ENCODE data around the gene SLC7A9. TPM values are rescaled to one million over a fixed set of nuclear protein-coding genes. Genes with fewer than 3 reads are reported as not detected.

Gene SLC7A9
- total RNA-seq, 4 donors from 2014 or later: 0.96 TPM; not detected in 3

GRCh38 chr19:32817569-32818476, 51.7 kb downstream of the SLC7A9 start:
- Histone ChIP-seq H3K36me3 (no peaks in the 10 kb centered on the region), H3K4me3 (no peak overlapping the region), H3K4me1 (no peaks in the 10 kb centered on the region), H3K27me3 (peaks cover 40% of the 10 kb centered on the region), H3K27ac (no peak overlapping the region), H3K9me3 (no peaks in the 10 kb centered on the region)
- TF ChIP-seq EP300 (IDR thresholded peaks at IDR 0.05): no peak
- no peak for TF ChIP-seq POLR2A (IDR thresholded peaks at IDR 0.05)
- no peak for TF ChIP-seq POLR2AphosphoS5 (IDR thresholded peaks at IDR 0.05)
- TF ChIP-seq, protein P1, sequence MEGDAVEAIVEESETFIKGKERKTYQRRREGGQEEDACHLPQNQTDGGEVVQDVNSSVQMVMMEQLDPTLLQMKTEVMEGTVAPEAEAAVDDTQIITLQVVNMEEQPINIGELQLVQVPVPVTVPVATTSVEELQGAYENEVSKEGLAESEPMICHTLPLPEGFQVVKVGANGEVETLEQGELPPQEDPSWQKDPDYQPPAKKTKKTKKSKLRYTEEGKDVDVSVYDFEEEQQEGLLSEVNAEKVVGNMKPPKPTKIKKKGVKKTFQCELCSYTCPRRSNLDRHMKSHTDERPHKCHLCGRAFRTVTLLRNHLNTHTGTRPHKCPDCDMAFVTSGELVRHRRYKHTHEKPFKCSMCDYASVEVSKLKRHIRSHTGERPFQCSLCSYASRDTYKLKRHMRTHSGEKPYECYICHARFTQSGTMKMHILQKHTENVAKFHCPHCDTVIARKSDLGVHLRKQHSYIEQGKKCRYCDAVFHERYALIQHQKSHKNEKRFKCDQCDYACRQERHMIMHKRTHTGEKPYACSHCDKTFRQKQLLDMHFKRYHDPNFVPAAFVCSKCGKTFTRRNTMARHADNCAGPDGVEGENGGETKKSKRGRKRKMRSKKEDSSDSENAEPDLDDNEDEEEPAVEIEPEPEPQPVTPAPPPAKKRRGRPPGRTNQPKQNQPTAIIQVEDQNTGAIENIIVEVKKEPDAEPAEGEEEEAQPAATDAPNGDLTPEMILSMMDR (IDR thresholded peaks at IDR 0.05): no peak
- ATAC-seq: no peak
- WGBS, 2 donors (ENCODE audit: low coverage in 1 of 2): 88 to 91% methylated on average over 7 to 12 of the region's 17 CpGs

DNA sequence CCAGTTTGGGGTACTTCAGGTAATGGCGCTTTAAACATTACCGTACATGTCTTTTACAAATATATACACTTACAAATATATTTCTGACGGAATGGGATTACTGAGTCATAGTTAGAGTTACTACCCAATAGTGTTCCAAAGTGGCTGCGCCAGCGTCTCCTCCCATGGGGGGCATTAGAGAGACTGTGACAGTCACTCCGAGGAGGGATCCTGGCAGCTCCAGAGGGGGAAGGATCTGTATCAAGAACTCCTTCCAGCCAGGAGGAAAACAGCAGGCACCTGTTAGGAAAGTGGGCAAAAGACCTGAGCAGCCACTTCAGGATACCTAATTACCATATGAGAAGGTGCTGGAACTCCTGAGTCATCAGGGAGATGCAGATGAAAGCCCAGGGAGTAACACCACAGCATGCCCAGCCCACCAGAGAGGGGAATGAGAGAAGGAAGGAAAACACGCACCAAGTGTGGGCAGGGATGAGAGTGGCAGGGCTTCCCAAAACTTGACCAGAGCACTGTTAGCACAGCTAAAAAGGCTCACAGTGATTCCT, 52.9 kb downstream of the SLC7A9 start:
- Histone ChIP-seq H3K27ac (no peak overlapping the region), H3K4me1 (no peaks in the 10 kb centered on the region), H3K36me3 (no peaks in the 10 kb centered on the region), H3K27me3 (peaks cover 28% of the 10 kb centered on the region), H3K4me3 (no peak overlapping the region), H3K9me3 (no peaks in the 10 kb centered on the region)
- WGBS, 2 donors (ENCODE audit: low coverage in 1 of 2): 52 to 57% methylated on average over 6 of the region's 7 CpGs
- TF ChIP-seq POLR2AphosphoS5 (IDR thresholded peaks at IDR 0.05): no peak
- TF ChIP-seq EP300 (IDR thresholded peaks at IDR 0.05): no peak
- TF ChIP-seq POLR2A (IDR thresholded peaks at IDR 0.05): no peak
- TF ChIP-seq, protein P1 (IDR thresholded peaks at IDR 0.05): no peak
- ATAC-seq: no peak

- Histone ChIP-seq H3K4me1 (no peaks in the 10 kb centered on the region), H3K4me3 (no peak overlapping the region), H3K27ac (no peak overlapping the region), H3K9me3 (no peaks in the 10 kb centered on the region), H3K27me3 (peaks cover 14% of the 10 kb centered on the region), H3K36me3 (no peaks in the 10 kb centered on the region)
- TF ChIP-seq POLR2A (IDR thresholded peaks at IDR 0.05) (no peak), POLR2AphosphoS5 (IDR thresholded peaks at IDR 0.05) (no peak), EP300 (IDR thresholded peaks at IDR 0.05) (no peak)
- TF ChIP-seq, protein P1 (IDR thresholded peaks at IDR 0.05): no peak
- 62 to 63% methylated on average over 5 to 6 of the region's 6 CpGs for WGBS, 2 donors (ENCODE audit: low coverage in 1 of 2)
- no peak for ATAC-seq
Observed at GRCh38 chr19:32814624-32815023, 54.9 kb downstream of the SLC7A9 start.

- 49 to 57% methylated on average over 12 of the region's 15 CpGs for WGBS, 2 donors (ENCODE audit: low coverage in 1 of 2)
- Histone ChIP-seq H3K4me1 (no peaks in the 10 kb centered on the region), H3K36me3 (no peaks in the 10 kb centered on the region), H3K27me3 (peaks cover 10% of the 10 kb centered on the region), H3K27ac (no peak overlapping the region), H3K9me3 (no peaks in the 10 kb centered on the region), H3K4me3 (no peak overlapping the region)
- no peak for ATAC-seq
- TF ChIP-seq POLR2AphosphoS5 (IDR thresholded peaks at IDR 0.05) (no peak), POLR2A (IDR thresholded peaks at IDR 0.05) (no peak), EP300 (IDR thresholded peaks at IDR 0.05) (no peak)
Observed at GRCh38 chr19:32813862-32814425, 55.6 kb downstream of the SLC7A9 start.

DNA sequence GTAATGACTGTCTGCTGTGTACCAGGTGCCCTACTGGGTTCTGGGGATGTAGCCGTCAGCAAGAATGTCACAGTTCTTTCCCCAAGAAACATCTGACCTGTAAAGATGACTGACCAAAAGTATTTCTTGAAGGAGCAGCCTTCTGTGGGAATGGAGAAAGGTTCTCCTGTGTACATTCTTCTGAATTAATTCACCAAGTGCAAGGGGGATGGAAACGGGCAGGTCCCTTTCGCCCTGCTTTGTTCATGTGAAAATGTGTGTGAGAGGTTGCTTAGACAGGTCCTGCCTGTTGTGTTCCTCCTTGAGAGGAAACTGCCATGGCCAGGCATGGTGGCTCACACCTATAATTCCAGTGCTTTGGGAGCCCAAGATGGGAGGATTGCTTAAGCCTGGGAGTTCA, 57.0 kb downstream of the SLC7A9 start:
- Histone ChIP-seq H3K4me1 (no peaks in the 10 kb centered on the region), H3K27me3 (no peaks in the 10 kb centered on the region), H3K4me3 (no peak overlapping the region), H3K9me3 (no peaks in the 10 kb centered on the region), H3K36me3 (no peaks in the 10 kb centered on the region), H3K27ac (no peak overlapping the region)
- TF ChIP-seq EP300 (IDR thresholded peaks at IDR 0.05) (no peak), POLR2AphosphoS5 (IDR thresholded peaks at IDR 0.05) (no peak), POLR2A (IDR thresholded peaks at IDR 0.05) (no peak)
- TF ChIP-seq, protein P1 (IDR thresholded peaks at IDR 0.05): no peak
- ATAC-seq: no peak
- 38 to 86% methylated on average over 1 to 2 of the region's 3 CpGs for WGBS, 2 donors (ENCODE audit: low coverage in 1 of 2)

Data from gastroesophageal sphincter (tissue), 4 donors.